ENCODE results near the gene ARHGAP44.
A peak's percentile ranks its signal among the peaks of the same experiment; 100 is the strongest.

The ARHGAP44 gene

DNA sequence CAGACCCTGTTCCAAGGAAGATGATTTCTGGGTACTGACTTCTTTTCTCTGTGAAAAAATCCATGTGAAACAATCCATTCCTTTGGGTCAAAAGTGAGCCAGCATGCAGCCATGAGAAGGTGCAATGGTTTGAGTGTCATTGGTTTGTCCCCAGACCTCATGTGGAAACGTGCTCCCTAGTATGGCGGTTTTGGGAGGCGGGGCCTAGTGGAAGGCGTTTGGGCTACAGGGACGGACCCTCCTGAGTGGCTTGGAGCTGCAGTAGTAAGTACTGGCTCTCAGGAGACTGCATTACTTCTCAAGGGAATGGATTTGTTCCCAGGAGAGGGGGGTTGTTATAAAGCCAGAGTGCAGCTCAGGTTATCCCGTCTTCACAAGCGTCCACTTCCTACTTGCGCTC lies 209.2 kb downstream of the ARHGAP44 start:
- TF ChIP-seq, protein P1, sequence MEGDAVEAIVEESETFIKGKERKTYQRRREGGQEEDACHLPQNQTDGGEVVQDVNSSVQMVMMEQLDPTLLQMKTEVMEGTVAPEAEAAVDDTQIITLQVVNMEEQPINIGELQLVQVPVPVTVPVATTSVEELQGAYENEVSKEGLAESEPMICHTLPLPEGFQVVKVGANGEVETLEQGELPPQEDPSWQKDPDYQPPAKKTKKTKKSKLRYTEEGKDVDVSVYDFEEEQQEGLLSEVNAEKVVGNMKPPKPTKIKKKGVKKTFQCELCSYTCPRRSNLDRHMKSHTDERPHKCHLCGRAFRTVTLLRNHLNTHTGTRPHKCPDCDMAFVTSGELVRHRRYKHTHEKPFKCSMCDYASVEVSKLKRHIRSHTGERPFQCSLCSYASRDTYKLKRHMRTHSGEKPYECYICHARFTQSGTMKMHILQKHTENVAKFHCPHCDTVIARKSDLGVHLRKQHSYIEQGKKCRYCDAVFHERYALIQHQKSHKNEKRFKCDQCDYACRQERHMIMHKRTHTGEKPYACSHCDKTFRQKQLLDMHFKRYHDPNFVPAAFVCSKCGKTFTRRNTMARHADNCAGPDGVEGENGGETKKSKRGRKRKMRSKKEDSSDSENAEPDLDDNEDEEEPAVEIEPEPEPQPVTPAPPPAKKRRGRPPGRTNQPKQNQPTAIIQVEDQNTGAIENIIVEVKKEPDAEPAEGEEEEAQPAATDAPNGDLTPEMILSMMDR (IDR thresholded peaks at IDR 0.05; ENCODE audit: control insufficient read depth, insufficient read depth, low read depth, low read length, missing control alignments), result no peak

DNA sequence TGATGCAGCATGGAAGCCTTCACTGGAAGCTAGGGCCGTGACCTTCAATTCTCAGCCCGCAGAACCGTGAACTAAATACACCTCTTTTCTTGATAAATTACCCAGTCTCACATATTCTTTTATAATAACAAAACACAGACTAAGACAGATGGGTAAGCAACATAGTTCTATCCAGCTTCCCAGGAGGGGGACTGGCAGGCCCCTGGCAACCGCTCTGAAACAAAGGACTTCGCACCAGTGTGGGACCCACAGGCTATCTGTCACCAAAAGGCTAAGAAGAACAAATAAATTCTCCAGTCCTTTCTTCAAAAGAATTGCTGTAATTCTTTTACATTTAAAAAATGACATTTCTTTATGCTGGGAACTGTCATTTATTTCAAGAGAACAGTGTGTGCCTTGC lies 209.6 kb downstream of the ARHGAP44 start:
- no peak overlapping the region for H3K4me3 ChIP-seq (ENCODE audit: control insufficient read depth, low read depth, low read length)
- no peak for DNase-seq (ENCODE audit: low read depth)
- TF ChIP-seq, protein P1 (IDR thresholded peaks at IDR 0.05; ENCODE audit: control insufficient read depth, insufficient read depth, low read depth, low read length, missing control alignments), result no peak

More for the DNA sequence above, 209.2 kb downstream of the ARHGAP44 start:
- H3K4me3 ChIP-seq (ENCODE audit: control insufficient read depth, low read depth, low read length), result no peak overlapping the region
- no peak for DNase-seq (ENCODE audit: low read depth)

DNA sequence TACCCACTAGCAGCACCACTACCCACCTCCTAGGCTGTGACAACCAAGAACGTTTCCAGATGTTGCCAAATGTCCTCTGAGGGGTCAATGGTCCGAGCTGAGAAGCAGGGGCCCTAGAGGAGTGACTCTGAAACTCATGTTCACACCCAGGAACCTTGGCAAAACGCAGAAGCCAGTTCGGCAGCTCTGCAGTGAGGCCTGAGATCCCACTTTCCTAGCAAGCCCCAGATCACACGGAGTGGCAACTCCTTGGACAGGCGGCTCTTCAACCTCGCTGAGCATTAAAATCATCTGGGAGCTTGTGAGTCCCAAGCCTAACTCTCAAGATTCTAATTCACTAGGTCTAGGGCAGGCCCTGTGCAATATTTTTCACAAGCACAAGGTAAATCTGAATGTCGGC lies 211.3 kb downstream of the ARHGAP44 start:
- H3K4me3 ChIP-seq (ENCODE audit: control insufficient read depth, low read depth, low read length), result no peak overlapping the region
- no peak for DNase-seq (ENCODE audit: low read depth)
- TF ChIP-seq, protein P1 (IDR thresholded peaks at IDR 0.05; ENCODE audit: control insufficient read depth, insufficient read depth, low read depth, low read length, missing control alignments), result no peak

DNA sequence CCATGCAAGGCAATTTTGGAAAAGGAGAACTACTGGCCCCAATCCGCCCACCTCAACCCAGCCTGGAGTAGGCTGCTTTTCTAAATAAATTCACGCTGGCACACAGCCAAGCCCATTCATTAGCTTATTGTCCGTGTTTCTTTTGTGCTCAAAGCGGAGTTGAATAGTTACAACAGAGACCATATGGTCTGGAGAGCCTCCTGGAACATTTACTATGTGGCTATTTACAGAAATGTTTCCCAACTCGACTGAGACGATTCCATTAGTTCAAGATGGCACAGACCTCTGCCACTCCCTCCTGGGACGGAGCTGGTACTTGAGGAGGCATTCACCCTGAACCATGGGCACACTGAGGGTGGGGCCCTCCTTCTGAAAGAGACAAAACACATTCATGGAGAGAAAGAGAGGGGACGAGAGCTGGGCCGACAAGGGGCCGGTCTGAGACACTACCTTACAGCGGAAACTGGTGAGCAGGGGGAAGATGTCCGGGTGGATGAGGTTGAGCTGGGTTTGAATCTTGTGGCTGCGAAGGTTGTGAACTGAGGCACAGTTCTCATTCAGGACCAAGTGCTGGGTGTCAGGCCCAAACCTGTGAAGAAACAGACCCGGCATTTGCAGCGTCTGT lies 212.8 kb downstream of the ARHGAP44 start:
- TF ChIP-seq, protein P1 (IDR thresholded peaks at IDR 0.05; ENCODE audit: control insufficient read depth, insufficient read depth, low read depth, low read length, missing control alignments), result no peak
- no peak overlapping the region for H3K4me3 ChIP-seq (ENCODE audit: control insufficient read depth, low read depth, low read length)
- DNase-seq (ENCODE audit: low read depth), result no peak

DNA sequence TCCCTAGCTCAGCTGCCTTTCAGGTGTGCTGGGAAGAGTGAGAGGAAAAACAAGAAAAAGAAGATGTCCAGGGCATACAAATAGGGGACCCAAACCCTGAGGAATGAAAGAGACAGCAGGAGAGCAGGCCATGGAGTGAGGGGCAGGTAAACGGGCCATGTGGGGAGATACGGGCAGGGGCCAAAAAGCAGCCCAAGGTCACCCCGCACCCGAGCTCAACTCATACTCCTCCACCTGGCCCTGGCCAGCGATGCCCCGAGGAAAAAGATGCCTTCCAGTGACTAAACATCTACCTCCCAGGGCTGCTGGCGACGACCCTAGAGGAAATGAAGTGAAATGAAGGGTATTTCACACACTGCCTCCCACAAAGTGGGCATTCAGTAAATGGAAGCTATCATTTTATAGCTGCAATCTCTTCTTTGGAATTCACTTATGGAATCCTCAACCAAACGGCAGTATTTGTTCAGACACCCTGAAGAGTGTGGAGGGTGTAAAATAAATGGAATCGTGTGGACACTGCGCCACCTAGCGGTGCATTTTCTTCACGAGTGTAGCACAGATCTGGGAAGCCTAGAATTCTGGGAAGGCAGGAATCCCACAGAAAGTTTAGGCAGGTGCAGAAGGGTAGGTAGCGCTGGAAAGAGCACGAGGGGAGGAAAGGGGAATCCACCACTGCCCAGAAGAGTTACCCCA lies 213.6 kb downstream of the ARHGAP44 start:
- peak; percentile 40 for DNase-seq (ENCODE audit: low read depth)
- no peak overlapping the region for H3K4me3 ChIP-seq (ENCODE audit: control insufficient read depth, low read depth, low read length)
- TF ChIP-seq, protein P1 (IDR thresholded peaks at IDR 0.05; ENCODE audit: control insufficient read depth, insufficient read depth, low read depth, low read length, missing control alignments), result peak; percentile 79

DNA sequence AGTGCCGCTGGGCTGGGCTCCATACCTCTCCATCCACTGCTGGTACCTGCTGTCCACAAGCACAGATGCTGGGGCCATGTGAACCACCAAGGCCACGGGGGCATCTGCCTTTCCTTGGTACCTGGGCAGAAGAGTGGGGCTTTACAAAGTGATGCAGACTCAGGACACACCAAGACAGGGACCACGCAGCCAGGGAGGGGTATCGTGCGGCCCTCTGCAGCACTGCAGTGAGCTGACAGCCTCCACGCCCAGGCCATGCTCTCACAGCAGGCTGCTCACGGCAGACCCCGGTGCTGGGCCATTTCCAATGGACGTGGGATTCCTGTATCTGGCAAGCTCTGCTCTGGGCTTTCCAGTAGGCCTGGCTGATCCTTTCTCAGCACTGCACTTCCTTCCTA lies 214.2 kb downstream of the ARHGAP44 start:
- DNase-seq (ENCODE audit: low read depth), result no peak
- H3K4me3 ChIP-seq (ENCODE audit: control insufficient read depth, low read depth, low read length), result no peak overlapping the region
- TF ChIP-seq, protein P1 (IDR thresholded peaks at IDR 0.05; ENCODE audit: control insufficient read depth, insufficient read depth, low read depth, low read length, missing control alignments), result no peak
